Esophagus muscularis mucosa (tissue), 4 donors: ENCODE results near the gene COPS8. TPM values are rescaled to one million over a fixed set of nuclear protein-coding genes. Genes with fewer than 3 reads are reported as not detected.
A peak's percentile ranks its signal among the peaks of the same experiment; 100 is the strongest.

Experiments used
- DNase-seq: peaks from one replicate; pipeline ENCODE4 v3.0.0-alpha.2; 2017; ENCODE audit errors: extremely low spot score
- H3K27ac ChIP-seq, 4 donors: fragments of 200-600 bp; sonication (generic); replicated peaks in 1 of 4; 1 replicate in 3 of 4; 2 replicates in 1 of 4; pipeline ENCODE4 v1.5.1; 2016 to 2019; ENCODE audit warnings: mild to moderate bottlenecking in 1 of 4
- H3K27me3 ChIP-seq, 4 donors: fragments of 200-600 bp; sonication (generic); one replicate each; pipeline versions ENCODE4 v1.5.1 to v1.6.0; 2016 to 2019
- H3K36me3 ChIP-seq, 4 donors: fragments of 200-600 bp; sonication (generic); one replicate each; pipeline ENCODE4 v1.5.1; 2016 to 2019
- H3K4me1 ChIP-seq, 4 donors: fragments of 200-600 bp; sonication (generic); one replicate each; pipeline ENCODE4 v1.5.1; 2016 to 2019
- H3K4me3 ChIP-seq, 4 donors: fragments of 200-600 bp; sonication (generic); 1 replicate in 2 of 4; 2 replicates in 2 of 4; pipeline ENCODE4 v1.5.1; 2016 to 2019; ENCODE audit warnings: mild to moderate bottlenecking in 4 of 4, moderate library complexity in 1 of 4
- H3K9me3 ChIP-seq, 4 donors: fragments of 200-600 bp; sonication (generic); 1 replicate in 3 of 4; 2 replicates in 1 of 4; pipeline ENCODE4 v1.5.1; 2016 to 2019
- EP300 ChIP-seq: sonication (generic); formaldehyde crosslinking; IDR thresholded peaks from one replicate; pipeline ENCODE4 v1.6.1; 2017; ENCODE audit warnings: antibody characterized with exemption
- POLR2A ChIP-seq: fragments of 450-650 bp; IDR thresholded peaks from one replicate; pipeline ENCODE4 v1.6.1; 2017; ENCODE audit warnings: antibody characterized with exemption, moderate library complexity, mild to moderate bottlenecking, low read depth
- POLR2AphosphoS5 ChIP-seq, 2 donors: sonication (generic); formaldehyde crosslinking; IDR thresholded peaks; one replicate each; pipeline ENCODE4 v1.6.1; 2017; ENCODE audit warnings: antibody characterized with exemption in 2 of 2
- WGBS: methylation state at CpG from one replicate; pipeline ENCODE4 v1.1.5; 2018; 5-methylcytosine and 5-hydroxymethylcytosine counted together
- intact Hi-C: fragments of 100-400 bp; cut with DNase I; formaldehyde crosslinking; loops from one replicate; pipeline ENCODE4 v1.15.1; 2023
- total RNA-seq, 4 donors: library from RNA; depleted of rRNA; stranded (reverse); fragments of >200 nt; gene quantifications; one replicate each; pipeline versions ENCODE4 v1.1.0 to v1.2.1, GENCODE V29; 2016
- TF ChIP-seq, protein P1 (sequence below), 3 experiments: fragments of 200-600 bp in 2 of 3; fragments of 450-650 bp in 1 of 3; sonication (generic) in 2 of 3; IDR thresholded peaks; one replicate each; pipeline ENCODE4 v1.5.1; 2017 to 2019; ENCODE audit warnings: antibody characterized with exemption in 3 of 3, mild to moderate bottlenecking in 2 of 3, moderate library complexity in 1 of 3

The COPS8 gene
- total RNA-seq, 4 donors from 2014 or later: 69.4 to 96.0 (median 82.8) TPM

- DNase-seq: no peak
Measured at GRCh38 chr2:237113026-237113795, 27.5 kb downstream of the COPS8 start.

GRCh38 chr2:237115870-237116269 lies 30.2 kb downstream of the COPS8 start:
- Histone ChIP-seq H3K4me1 (peaks cover 0 to 20% (median 15%) of the 10 kb centered on the region in 4 donors), H3K27ac (no peak overlapping the region), H3K36me3 (no peaks in the 10 kb centered on the region), H3K4me3 (no peak overlapping the region), H3K9me3 (no peaks in the 10 kb centered on the region), H3K27me3 (no peaks in the 10 kb centered on the region)
- no peak for DNase-seq
- intact Hi-C loops: loop anchor here (10.0 kb wide), 1 partner anchor 629 kb away; no protein-coding TSS in a partner anchor
- TF ChIP-seq EP300 (no peak), POLR2A (no peak), POLR2AphosphoS5 (IDR thresholded peaks at IDR 0.05) (no peak)
- TF ChIP-seq, protein P1, sequence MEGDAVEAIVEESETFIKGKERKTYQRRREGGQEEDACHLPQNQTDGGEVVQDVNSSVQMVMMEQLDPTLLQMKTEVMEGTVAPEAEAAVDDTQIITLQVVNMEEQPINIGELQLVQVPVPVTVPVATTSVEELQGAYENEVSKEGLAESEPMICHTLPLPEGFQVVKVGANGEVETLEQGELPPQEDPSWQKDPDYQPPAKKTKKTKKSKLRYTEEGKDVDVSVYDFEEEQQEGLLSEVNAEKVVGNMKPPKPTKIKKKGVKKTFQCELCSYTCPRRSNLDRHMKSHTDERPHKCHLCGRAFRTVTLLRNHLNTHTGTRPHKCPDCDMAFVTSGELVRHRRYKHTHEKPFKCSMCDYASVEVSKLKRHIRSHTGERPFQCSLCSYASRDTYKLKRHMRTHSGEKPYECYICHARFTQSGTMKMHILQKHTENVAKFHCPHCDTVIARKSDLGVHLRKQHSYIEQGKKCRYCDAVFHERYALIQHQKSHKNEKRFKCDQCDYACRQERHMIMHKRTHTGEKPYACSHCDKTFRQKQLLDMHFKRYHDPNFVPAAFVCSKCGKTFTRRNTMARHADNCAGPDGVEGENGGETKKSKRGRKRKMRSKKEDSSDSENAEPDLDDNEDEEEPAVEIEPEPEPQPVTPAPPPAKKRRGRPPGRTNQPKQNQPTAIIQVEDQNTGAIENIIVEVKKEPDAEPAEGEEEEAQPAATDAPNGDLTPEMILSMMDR (IDR thresholded peaks at IDR 0.05): no peak
- 100% methylated on average over 3 of the region's 3 CpGs for WGBS

More at GRCh38 chr2:237113026-237113795, 27.5 kb downstream of the COPS8 start:
- WGBS: 94% methylated on average over 4 of the region's 4 CpGs
- no peak overlapping the region for H3K4me3 ChIP-seq
- H3K27ac ChIP-seq: no peak overlapping the region
- H3K4me1 ChIP-seq: peaks cover 0 to 8% (median 7%) of the 10 kb centered on the region in 4 donors
- no peaks in the 10 kb centered on the region for H3K27me3 ChIP-seq
- no peaks in the 10 kb centered on the region for H3K36me3 ChIP-seq
- TF ChIP-seq POLR2A (no peak), EP300 (no peak), POLR2AphosphoS5 (IDR thresholded peaks at IDR 0.05) (no peak)
- H3K9me3 ChIP-seq: no peaks in the 10 kb centered on the region
- intact Hi-C loops: loop anchor here (10.0 kb wide), 1 partner anchor 632 kb away; no protein-coding TSS in a partner anchor

- WGBS: 86% methylated on average over 2 of the region's 2 CpGs
- intact Hi-C loops: loop anchor here (10.0 kb wide), 1 partner anchor 628 kb away; no protein-coding TSS in a partner anchor
- H3K9me3 ChIP-seq: no peaks in the 10 kb centered on the region
- TF ChIP-seq EP300: no peak
- TF ChIP-seq, protein P1 (IDR thresholded peaks at IDR 0.05): no peak
- no peak for TF ChIP-seq POLR2A
- TF ChIP-seq POLR2AphosphoS5 (IDR thresholded peaks at IDR 0.05): no peak
- no peak for DNase-seq
- peaks cover 0 to 20% (median 15%) of the 10 kb centered on the region in 4 donors for H3K4me1 ChIP-seq
- H3K4me3 ChIP-seq: no peak overlapping the region
- no peaks in the 10 kb centered on the region for H3K27me3 ChIP-seq
- H3K36me3 ChIP-seq: no peaks in the 10 kb centered on the region
- H3K27ac ChIP-seq: no peak overlapping the region
Measured at GRCh38 chr2:237116431-237116830, 30.7 kb downstream of the COPS8 start.

GRCh38 chr2:237118025-237118424 lies 32.3 kb downstream of the COPS8 start:
- Histone ChIP-seq H3K9me3 (no peaks in the 10 kb centered on the region), H3K27ac (peak overlapping the region in 2 of 4 donors; percentile 45 to 56), H3K4me3 (no peak overlapping the region), H3K27me3 (no peaks in the 10 kb centered on the region), H3K4me1 (peaks cover 0 to 20% (median 15%) of the 10 kb centered on the region in 4 donors), H3K36me3 (no peaks in the 10 kb centered on the region)
- WGBS: 67% methylated on average over 1 of the region's 1 CpG
- no peak for TF ChIP-seq POLR2AphosphoS5 (IDR thresholded peaks at IDR 0.05)
- intact Hi-C loops: loop anchor here (10.0 kb wide), 1 partner anchor 627 kb away; no protein-coding TSS in a partner anchor
- no peak for DNase-seq

GRCh38 chr2:237118561-237119155 lies 33.0 kb downstream of the COPS8 start:
- Histone ChIP-seq H3K36me3 (no peaks in the 10 kb centered on the region), H3K4me1 (peaks cover 0 to 20% (median 15%) of the 10 kb centered on the region in 4 donors), H3K27ac (peak overlapping the region; percentile 12 to 56 (median 30)), H3K4me3 (no peak overlapping the region), H3K27me3 (no peaks in the 10 kb centered on the region), H3K9me3 (no peaks in the 10 kb centered on the region)
- no peak for DNase-seq
- TF ChIP-seq EP300: no peak
- TF ChIP-seq POLR2A: no peak
- TF ChIP-seq, protein P1 (IDR thresholded peaks at IDR 0.05): no peak
- no peak for TF ChIP-seq POLR2AphosphoS5 (IDR thresholded peaks at IDR 0.05)
- WGBS: 44% methylated on average over 6 of the region's 6 CpGs
- intact Hi-C loops: loop anchor here (10.0 kb wide), 1 partner anchor 626 kb away; no protein-coding TSS in a partner anchor
